GM20431 (cell line): Measurements from ENCODE around the gene GNPTAB.

Experiments
- in situ Hi-C: fragments of 300-500 bp; cut with MseI, MboI; formaldehyde crosslinking; loops from one replicate; pipeline ENCODE4 v1.15.0; 2020; ENCODE audit warnings: low sequenced_read_pairs; ENCODE audit not compliant: unreplicated experiment

Gene GNPTAB

GRCh38 chr12:101777978-101778377 is 52.8 kb downstream of the GNPTAB start:
- in situ Hi-C loops, result loop anchor here (10.0 kb wide), 1 partner anchor 47 kb away; no protein-coding TSS in a partner anchor

DNA sequence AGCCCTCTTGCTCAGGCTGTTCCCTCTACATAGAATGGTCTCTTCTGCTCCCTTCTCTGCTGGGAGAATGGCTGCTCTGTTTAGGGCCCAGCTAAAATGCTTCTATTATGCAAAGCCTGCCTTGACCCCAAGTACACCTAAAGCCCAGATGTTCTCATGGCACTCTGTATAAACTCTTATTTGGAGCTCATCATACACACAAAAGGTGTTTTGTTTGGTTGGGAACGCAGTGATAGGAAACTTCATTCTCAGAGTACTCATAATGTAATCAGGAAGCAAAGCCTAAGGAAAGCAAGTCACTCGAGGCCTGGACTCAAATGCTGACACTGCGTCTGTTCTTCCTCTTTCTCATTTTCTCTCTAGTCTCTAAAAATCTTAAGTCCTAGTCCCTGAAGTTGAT is 53.3 kb downstream of the GNPTAB start:
- in situ Hi-C loops, result loop anchor here (10.0 kb wide), 1 partner anchor 47 kb away; no protein-coding TSS in a partner anchor

- in situ Hi-C loops, result loop anchor here (10.0 kb wide), 1 partner anchor 49 kb away; no protein-coding TSS in a partner anchor
Measured at GRCh38 chr12:101775816-101776215, 54.9 kb downstream of the GNPTAB start.

- in situ Hi-C loops, result loop anchor here (10.0 kb wide), 1 partner anchor 51 kb away; no protein-coding TSS in a partner anchor
Measured at GRCh38 chr12:101773650-101774162, 57.1 kb downstream of the GNPTAB start.

- in situ Hi-C loops, result loop anchor here (10.0 kb wide), 1 partner anchor 53 kb away; no protein-coding TSS in a partner anchor
Measured at GRCh38 chr12:101772012-101772775, 58.6 kb downstream of the GNPTAB start.

- in situ Hi-C loops, result loop anchor here (10.0 kb wide), 1 partner anchor 55 kb away; no protein-coding TSS in a partner anchor
Measured at GRCh38 chr12:101769865-101770264, 60.9 kb downstream of the GNPTAB start.

DNA sequence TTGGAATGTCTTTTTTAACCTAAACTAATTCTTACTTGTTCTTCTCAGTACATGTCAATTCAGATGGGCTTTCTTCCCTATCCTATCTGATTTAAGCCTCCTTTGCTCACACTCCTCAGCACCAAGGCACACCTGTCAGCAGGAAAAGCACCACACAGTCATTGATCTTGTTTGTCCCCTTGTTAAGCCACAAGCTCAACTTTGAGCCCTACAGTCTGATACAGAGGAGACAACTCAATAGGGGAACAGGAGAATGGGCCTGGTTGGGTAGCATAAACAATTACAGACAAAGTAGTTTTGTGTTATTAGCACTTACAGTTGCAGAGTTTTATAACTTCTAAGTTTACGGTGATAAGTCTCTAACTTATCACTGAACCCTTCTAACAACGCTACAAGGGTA is 62.0 kb downstream of the GNPTAB start:
- in situ Hi-C loops, result no loop called here

DNA sequence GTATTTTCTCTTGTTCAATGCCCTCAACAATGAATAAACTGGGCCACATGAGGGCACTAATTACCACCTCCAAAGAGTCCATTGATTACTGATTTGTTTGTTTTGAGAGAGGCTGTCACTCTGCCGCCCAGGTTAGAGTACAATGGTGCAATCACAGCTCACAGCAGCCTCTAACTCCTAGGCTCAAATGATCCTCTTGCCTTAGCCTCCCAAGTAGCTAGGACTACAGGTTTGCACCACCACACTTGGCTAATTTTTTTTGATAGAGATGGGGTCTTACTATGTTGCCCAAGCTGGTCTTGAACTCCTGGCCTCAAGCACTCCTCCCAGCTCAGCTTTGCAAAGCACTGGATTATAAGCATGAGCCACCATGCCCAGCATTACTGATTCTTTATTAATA is 63.2 kb downstream of the GNPTAB start:
- in situ Hi-C loops, result no loop called here

- in situ Hi-C loops, result no loop called here
Measured at GRCh38 chr12:101764051-101764792, 66.5 kb downstream of the GNPTAB start.

GRCh38 chr12:101763246-101763931 is 67.4 kb downstream of the GNPTAB start:
- in situ Hi-C loops, result no loop called here

- in situ Hi-C loops, result no loop called here
Measured at GRCh38 chr12:101761781-101762180, 69.0 kb downstream of the GNPTAB start.

DNA sequence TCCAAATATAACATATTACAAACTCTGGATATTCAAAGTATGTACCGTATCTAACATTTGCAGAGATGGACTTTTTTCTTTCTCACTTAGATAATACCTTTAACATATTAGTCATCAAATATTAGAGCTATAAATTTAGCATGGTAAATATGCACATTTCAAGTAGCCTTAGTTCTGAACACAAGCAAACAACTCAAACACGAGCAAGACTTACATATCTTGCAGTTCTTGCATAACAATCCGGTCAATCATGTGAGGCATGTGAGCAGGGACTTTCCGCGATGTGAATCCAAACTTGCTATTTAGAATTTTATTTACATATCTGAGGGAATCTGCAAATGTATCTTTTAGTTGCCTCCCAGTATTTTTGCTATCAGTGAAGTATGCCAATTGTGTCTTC is 69.4 kb downstream of the GNPTAB start:
- in situ Hi-C loops, result no loop called here

DNA sequence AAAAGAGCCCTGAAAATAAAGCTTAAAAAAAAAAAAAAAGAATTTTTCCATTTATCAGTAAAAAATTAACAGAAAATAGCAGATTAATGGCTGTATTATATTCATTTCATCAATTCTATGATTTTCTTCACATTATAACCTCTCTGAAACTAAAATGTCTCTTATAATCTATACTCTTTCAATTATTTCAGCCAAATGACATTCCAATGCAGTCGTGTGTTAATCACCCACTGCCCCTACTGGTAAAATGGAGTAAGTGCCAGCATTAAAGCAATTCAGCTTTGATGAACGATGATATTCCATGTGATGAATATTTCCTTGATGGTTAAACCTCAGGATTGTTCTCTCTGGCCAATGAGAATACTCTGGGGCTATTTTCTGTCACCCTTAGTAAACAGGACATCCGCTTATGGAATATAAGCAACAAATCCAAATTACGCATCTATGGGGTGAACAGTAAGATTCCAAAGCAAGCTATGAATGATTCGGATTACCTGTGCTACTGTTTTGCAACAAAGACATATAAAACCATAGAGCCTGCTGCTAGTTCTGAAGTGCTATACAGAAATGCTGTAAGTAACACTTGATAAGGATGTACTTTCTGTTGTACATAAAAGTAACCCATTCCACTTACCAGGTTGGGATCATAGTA is 71.2 kb downstream of the GNPTAB start:
- in situ Hi-C loops, result loop anchor here (10.0 kb wide), 1 partner anchor 335 kb away; no protein-coding TSS in a partner anchor

GRCh38 chr12:101750152-101750551 is 80.6 kb downstream of the GNPTAB start:
- in situ Hi-C loops, result loop anchor here (10.0 kb wide), 1 partner anchor 325 kb away; no protein-coding TSS in a partner anchor

DNA sequence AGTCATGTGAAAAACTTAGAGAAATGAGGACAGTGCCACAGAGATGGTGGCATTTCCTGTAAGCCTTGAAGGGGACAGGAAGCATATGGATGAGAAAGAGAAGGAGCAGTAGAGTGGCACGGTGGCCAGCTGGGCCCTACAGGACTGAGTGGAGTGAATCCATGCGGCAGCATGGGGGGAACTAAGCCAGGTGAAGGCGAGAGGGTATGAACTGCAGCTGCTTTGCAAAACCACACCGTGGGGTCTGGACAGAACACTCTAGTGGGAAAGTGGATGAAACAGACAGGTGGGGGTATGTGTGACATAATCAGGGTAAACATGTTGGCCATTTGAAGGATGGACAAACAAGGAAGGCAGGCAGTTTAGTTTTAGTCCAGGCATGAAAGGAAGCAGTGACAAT is 81.1 kb downstream of the GNPTAB start:
- in situ Hi-C loops, result loop anchor here (10.0 kb wide), 1 partner anchor 325 kb away; no protein-coding TSS in a partner anchor

DNA sequence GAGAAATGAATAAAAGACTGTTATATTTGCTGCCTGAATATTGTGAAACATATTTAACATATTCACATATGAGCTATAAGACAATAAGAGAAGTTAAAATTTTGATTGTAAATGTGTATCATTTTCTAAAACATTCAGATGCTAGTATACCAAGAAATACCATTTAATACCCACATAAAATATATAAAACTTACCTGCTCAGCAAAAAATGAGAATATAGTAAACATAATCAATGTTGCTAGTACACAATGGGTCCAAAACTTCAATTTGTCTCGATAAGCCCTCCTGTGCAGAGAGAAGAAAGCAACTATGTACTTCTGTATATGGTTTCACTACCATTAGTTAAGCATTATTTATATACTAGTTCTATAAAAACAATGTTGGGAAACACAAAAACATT is 81.9 kb downstream of the GNPTAB start:
- in situ Hi-C loops, result no loop called here

- in situ Hi-C loops, result no loop called here
Measured at GRCh38 chr12:101747697-101748096, 83.1 kb downstream of the GNPTAB start.

DNA sequence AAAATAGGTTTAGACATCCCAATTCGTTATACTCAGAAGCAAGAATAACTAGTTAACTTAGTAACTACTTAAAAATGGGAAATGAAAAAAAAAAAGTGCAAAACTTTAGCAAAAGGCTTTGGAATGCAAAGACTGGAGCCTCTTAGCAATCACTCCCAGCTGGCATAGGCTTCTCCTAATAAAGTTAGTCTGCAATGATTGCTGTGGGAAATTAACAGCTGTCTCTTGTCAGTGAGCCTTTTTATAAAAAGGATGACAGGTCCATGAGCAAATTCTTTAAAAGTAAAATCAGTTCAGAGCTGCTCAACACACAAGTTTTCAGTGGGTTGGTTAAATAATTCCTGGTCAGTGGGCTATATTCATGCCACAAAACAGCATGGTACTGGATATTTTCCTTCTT is 84.1 kb downstream of the GNPTAB start:
- in situ Hi-C loops, result no loop called here

DNA sequence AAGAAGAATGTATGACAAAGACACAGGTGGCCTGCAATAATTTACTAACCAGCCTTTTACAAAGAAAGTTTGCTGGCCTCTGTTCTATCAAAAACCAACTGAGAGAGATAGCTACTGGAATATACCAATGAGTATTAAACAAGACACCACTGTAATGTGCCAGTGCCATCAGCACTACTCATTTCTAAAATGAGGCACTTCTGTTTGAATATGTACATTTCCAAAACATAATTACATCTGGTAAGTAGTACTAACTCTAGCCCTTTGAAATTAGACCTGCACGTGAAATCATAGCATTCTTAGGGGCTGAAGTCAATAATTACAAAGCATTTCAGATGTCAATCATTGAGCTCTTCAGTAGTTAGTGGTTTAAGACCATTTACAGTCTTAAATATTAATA is 84.6 kb downstream of the GNPTAB start:
- in situ Hi-C loops, result no loop called here

- in situ Hi-C loops, result no loop called here
Measured at GRCh38 chr12:101745481-101745880, 85.3 kb downstream of the GNPTAB start.
